Neural progenitor cell (in vitro differentiated cells): ENCODE measurements around the gene TRPM3. TPM values are rescaled to one million over a fixed set of nuclear protein-coding genes. Genes with fewer than 3 reads are reported as not detected.

Experiments used
- DNase-seq: peaks from one replicate; pipeline ENCODE4 v3.0.0-alpha.2; 2016; ENCODE audit warnings: low spot score
- H2AFZ ChIP-seq: fragments of 200-600 bp; sonication (generic); replicated peaks from 2 replicates; pipeline ENCODE4 v1.6.1; 2016; ENCODE audit warnings: antibody characterized with exemption
- H3F3A ChIP-seq: fragments of 200-600 bp; sonication (generic); 2 replicates; pipeline ENCODE4 v1.6.1; 2016; ENCODE audit warnings: antibody characterized with exemption, low read depth
- H3K27ac ChIP-seq: fragments of 200-600 bp; sonication (generic); 2 replicates; pipeline ENCODE4 v1.5.1; 2016; ENCODE audit warnings: mild to moderate bottlenecking
- H3K27me3 ChIP-seq: fragments of 200-600 bp; sonication (generic); 2 replicates; pipeline ENCODE4 v1.6.1; 2016; ENCODE audit warnings: mild to moderate bottlenecking, moderate library complexity
- H3K36me3 ChIP-seq: fragments of 200-600 bp; sonication (generic); 2 replicates; pipeline ENCODE4 v1.5.1; 2016
- H3K4me1 ChIP-seq: fragments of 200-600 bp; sonication (generic); 2 replicates; pipeline ENCODE4 v1.6.1; 2016; ENCODE audit warnings: mixed run types
- H3K4me2 ChIP-seq: fragments of 200-600 bp; sonication (generic); 2 replicates; pipeline ENCODE4 v1.6.1; 2016
- H3K4me3 ChIP-seq: fragments of 200-600 bp; sonication (generic); 2 replicates; pipeline ENCODE4 v1.5.1; 2016
- H3K79me2 ChIP-seq: fragments of 200-600 bp; sonication (generic); 2 replicates; pipeline ENCODE4 v1.6.1; 2016; ENCODE audit warnings: low read depth
- H3K9ac ChIP-seq: fragments of 200-600 bp; sonication (generic); 2 replicates; pipeline ENCODE4 v1.6.1; 2016
- H3K9me3 ChIP-seq: fragments of 200-600 bp; sonication (generic); 2 replicates; pipeline ENCODE4 v1.5.1; 2016; ENCODE audit warnings: low read depth
- H4K20me1 ChIP-seq: fragments of 200-600 bp; sonication (generic); 2 replicates; pipeline ENCODE4 v1.6.1; 2016; ENCODE audit warnings: low read depth
- H3K27ac Mint-ChIP-seq: 3 replicates; pipeline ENCODE4 v1.8.0; 2021; ENCODE audit warnings: mixed read lengths
- H3K27me3 Mint-ChIP-seq: 2 replicates; pipeline ENCODE4 v1.8.0; 2022; ENCODE audit warnings: low read depth, mild to moderate bottlenecking, inconsistent platforms, moderate library complexity, mixed read lengths; ENCODE audit not compliant: insufficient read depth
- H3K36me3 Mint-ChIP-seq: 3 replicates; pipeline ENCODE4 v1.8.0; 2021; ENCODE audit warnings: mixed read lengths
- H3K4me1 Mint-ChIP-seq: 3 replicates; pipeline ENCODE4 v1.8.0; 2021; ENCODE audit warnings: mixed read lengths
- H3K4me3 Mint-ChIP-seq: 3 replicates; pipeline ENCODE4 v1.8.0; 2021; ENCODE audit warnings: mild to moderate bottlenecking, moderate library complexity, mixed read lengths
- H3K9me3 Mint-ChIP-seq: 3 replicates; pipeline ENCODE4 v1.8.0; 2020; ENCODE audit warnings: mixed read lengths
- EZH2 ChIP-seq: fragments of 200-600 bp; sonication (generic); IDR thresholded peaks from 2 replicates; pipeline ENCODE4 v1.6.1; 2017; ENCODE audit warnings: antibody characterized with exemption, mild to moderate bottlenecking, moderate library complexity
- EZH2phosphoT487 ChIP-seq: fragments of 200-600 bp; sonication (generic); IDR thresholded peaks from 2 replicates; pipeline ENCODE4 v1.6.1; 2017; ENCODE audit warnings: antibody characterized with exemption
- total RNA-seq: library from RNA; depleted of rRNA; stranded (reverse); fragments of >200 nt; gene quantifications from 2 replicates; pipeline ENCODE4 v1.2.3, GENCODE V29; 2015; ENCODE audit warnings: low replicate concordance
- TF ChIP-seq, protein P1 (sequence below): fragments of 200-600 bp; sonication (generic); IDR thresholded peaks from 2 replicates; pipeline ENCODE4 v1.5.1; 2017; ENCODE audit warnings: antibody characterized with exemption, mild to moderate bottlenecking

Gene TRPM3
- total RNA-seq, 1 donor from 2014 or later, result 37.2 TPM

DNA sequence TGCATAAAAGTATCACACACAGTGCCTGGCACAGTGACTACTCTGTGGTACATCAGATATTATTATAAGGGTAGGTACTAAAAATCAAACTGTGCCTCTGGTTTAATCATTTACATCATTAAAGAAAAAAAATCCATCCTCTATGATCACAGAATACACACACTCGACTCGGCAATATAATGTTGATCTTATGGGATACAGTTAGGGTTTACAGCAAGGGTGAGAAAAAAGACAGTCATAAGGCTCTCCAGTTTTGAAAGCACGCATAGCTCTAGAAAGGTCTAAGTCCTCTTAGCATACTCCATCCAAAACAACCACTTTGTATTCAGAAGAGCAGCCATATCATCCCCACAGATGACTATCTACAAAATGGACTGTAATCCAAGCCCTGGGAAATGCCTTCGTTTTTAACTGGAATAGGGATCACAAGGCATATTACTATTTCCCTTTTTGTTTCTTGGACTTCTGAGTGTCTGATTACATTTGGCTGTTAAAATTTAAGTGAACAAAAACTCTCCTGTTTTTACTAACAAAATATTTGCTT, 26.6 kb downstream of the TRPM3 start:
- DNase-seq, result no peak
- TF ChIP-seq EZH2phosphoT487 (no peak), EZH2 (no peak)
- TF ChIP-seq, protein P1, sequence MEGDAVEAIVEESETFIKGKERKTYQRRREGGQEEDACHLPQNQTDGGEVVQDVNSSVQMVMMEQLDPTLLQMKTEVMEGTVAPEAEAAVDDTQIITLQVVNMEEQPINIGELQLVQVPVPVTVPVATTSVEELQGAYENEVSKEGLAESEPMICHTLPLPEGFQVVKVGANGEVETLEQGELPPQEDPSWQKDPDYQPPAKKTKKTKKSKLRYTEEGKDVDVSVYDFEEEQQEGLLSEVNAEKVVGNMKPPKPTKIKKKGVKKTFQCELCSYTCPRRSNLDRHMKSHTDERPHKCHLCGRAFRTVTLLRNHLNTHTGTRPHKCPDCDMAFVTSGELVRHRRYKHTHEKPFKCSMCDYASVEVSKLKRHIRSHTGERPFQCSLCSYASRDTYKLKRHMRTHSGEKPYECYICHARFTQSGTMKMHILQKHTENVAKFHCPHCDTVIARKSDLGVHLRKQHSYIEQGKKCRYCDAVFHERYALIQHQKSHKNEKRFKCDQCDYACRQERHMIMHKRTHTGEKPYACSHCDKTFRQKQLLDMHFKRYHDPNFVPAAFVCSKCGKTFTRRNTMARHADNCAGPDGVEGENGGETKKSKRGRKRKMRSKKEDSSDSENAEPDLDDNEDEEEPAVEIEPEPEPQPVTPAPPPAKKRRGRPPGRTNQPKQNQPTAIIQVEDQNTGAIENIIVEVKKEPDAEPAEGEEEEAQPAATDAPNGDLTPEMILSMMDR, result no peak
- H3K36me3 Mint-ChIP-seq, result peaks cover 23% of the 10 kb centered on the region
- H3F3A ChIP-seq, result no peaks in the 10 kb centered on the region
- peaks cover 7% of the 10 kb centered on the region for H3K9me3 ChIP-seq
- no peak overlapping the region for H3K27ac Mint-ChIP-seq
- no peak overlapping the region for H3K27ac ChIP-seq
- no peak overlapping the region for H3K9ac ChIP-seq
- no peaks in the 10 kb centered on the region for H3K27me3 Mint-ChIP-seq
- no peaks in the 10 kb centered on the region for H3K27me3 ChIP-seq
- no peaks in the 10 kb centered on the region for H3K4me1 Mint-ChIP-seq
- peaks cover 8% of the 10 kb centered on the region for H3K4me1 ChIP-seq
- H3K36me3 ChIP-seq, result no peaks in the 10 kb centered on the region
- H3K79me2 ChIP-seq, result peaks cover 100% of the 10 kb centered on the region
- no peaks in the 10 kb centered on the region for H4K20me1 ChIP-seq
- H3K4me3 Mint-ChIP-seq, result no peak overlapping the region
- H3K9me3 Mint-ChIP-seq, result peaks cover 12% of the 10 kb centered on the region
- H3K4me2 ChIP-seq, result no peak overlapping the region
- no peak overlapping the region for H3K4me3 ChIP-seq
- no peak overlapping the region for H2AFZ ChIP-seq

- H3K36me3 ChIP-seq, result no peaks in the 10 kb centered on the region
- H3K27me3 ChIP-seq, result no peaks in the 10 kb centered on the region
- Mint-ChIP-seq H3K4me3 (no peak overlapping the region), H3K4me1 (no peaks in the 10 kb centered on the region), H3K36me3 (peaks cover 28% of the 10 kb centered on the region), H3K9me3 (peaks cover 14% of the 10 kb centered on the region), H3K27me3 (no peaks in the 10 kb centered on the region), H3K27ac (no peak overlapping the region)
- no peaks in the 10 kb centered on the region for H3F3A ChIP-seq
- H2AFZ ChIP-seq, result no peak overlapping the region
- TF ChIP-seq, protein P1, result no peak
- no peak for TF ChIP-seq EZH2phosphoT487
- no peak for TF ChIP-seq EZH2
- no peak overlapping the region for H3K27ac ChIP-seq
- DNase-seq, result no peak
- H3K4me1 ChIP-seq, result no peaks in the 10 kb centered on the region
- peaks cover 100% of the 10 kb centered on the region for H3K79me2 ChIP-seq
- H3K9ac ChIP-seq, result no peak overlapping the region
- H3K4me3 ChIP-seq, result no peak overlapping the region
- no peak overlapping the region for H3K4me2 ChIP-seq
- peaks cover 7% of the 10 kb centered on the region for H3K9me3 ChIP-seq
- H4K20me1 ChIP-seq, result no peaks in the 10 kb centered on the region
These were observed 30.5 kb downstream of the TRPM3 start for GRCh38 chr9:71090896-71091295.

- no peak overlapping the region for H3K4me2 ChIP-seq
- no peak overlapping the region for H3K27ac ChIP-seq
- Mint-ChIP-seq H3K4me1 (no peaks in the 10 kb centered on the region), H3K36me3 (peaks cover 16% of the 10 kb centered on the region), H3K9me3 (peaks cover 2% of the 10 kb centered on the region), H3K27ac (no peak overlapping the region), H3K4me3 (no peak overlapping the region), H3K27me3 (no peaks in the 10 kb centered on the region)
- no peaks in the 10 kb centered on the region for H3F3A ChIP-seq
- no peaks in the 10 kb centered on the region for H3K36me3 ChIP-seq
- TF ChIP-seq EZH2 (no peak), EZH2phosphoT487 (no peak)
- TF ChIP-seq, protein P1, result no peak
- peaks cover 17% of the 10 kb centered on the region for H3K4me1 ChIP-seq
- no peak overlapping the region for H2AFZ ChIP-seq
- H4K20me1 ChIP-seq, result no peaks in the 10 kb centered on the region
- H3K27me3 ChIP-seq, result no peaks in the 10 kb centered on the region
- no peak for DNase-seq
- no peak overlapping the region for H3K9ac ChIP-seq
- H3K79me2 ChIP-seq, result peaks cover 92% of the 10 kb centered on the region
- no peaks in the 10 kb centered on the region for H3K9me3 ChIP-seq
- H3K4me3 ChIP-seq, result no peak overlapping the region
These were observed 42.0 kb downstream of the TRPM3 start for GRCh38 chr9:71079451-71079850.
